HG02884 (cell line): ENCODE results near the gene NR2E3.

ENCODE experiments used
- ATAC-seq: cut with Tn5 transposase; IDR thresholded peaks from one replicate; pipeline ENCODE4 v1.9.1; 2021; ENCODE audit warnings: mild to moderate bottlenecking, moderate library complexity; ENCODE audit not compliant: unreplicated experiment

Gene NR2E3

DNA sequence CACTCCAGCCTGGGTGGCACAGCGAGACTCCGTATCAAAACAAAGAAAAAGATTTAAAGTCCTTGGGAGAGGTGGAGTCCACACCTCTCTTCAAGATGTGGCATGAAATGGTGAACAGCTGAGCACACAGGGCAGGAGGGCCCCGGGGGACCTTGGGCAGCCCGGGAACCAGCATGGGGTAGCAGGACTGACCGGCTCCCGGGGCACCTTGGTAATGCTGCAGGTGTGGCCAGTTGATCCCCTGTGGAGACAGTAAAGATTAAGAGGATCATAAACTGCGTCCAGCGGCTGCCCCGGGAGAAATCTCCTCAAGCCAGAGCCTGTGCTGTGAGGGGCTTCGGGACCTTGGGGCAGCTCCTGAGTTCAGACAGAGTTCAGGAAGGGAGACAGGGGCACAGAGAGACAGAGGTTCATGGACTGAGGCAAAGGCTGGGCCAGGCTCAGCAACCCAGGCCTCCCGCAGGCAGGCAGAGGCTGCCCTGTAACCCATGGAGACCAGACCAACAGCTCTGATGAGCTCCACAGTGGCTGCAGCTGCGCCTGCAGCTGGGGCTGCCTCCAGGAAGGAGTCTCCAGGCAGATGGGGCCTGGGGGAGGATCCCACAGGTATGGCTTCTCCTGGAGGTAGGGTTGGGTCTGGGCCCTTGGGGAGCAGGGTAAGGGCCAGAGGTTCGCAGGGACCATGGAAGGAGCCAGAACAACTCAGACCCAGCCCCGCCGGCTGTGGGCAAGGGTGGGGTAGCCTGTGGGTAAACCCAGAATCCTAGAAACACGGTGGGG is at the start of gene NR2E3:
NR2E3 (plus strand) TSS at position 299 of the 780 bp plus-strand sequence; CDS start at position 489, 190 bp downstream.
- ATAC-seq: no peak

GRCh38 chr15:71760852-71761251 is 49.5 kb upstream of the NR2E3 start:
- no peak for ATAC-seq

DNA sequence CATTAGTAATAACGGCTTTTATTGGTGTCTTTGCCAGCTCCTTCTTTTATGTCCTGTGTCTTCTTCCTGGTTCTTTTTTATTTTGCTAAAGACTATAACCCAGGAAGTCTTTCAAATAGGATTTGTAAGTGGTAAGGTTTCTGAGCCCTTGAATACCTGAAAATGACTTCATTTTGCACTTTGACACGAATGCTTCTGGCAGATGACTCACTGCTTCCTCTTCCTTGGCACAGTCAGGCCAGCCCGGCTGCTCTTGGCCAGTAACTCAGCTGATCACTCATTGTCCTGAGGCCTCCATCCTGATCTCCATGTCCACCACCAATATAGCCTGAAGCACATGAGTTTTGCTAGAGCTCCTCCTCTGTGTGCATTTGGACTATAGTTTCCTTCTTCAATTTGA is 48.7 kb upstream of the NR2E3 start:
- no peak for ATAC-seq

DNA sequence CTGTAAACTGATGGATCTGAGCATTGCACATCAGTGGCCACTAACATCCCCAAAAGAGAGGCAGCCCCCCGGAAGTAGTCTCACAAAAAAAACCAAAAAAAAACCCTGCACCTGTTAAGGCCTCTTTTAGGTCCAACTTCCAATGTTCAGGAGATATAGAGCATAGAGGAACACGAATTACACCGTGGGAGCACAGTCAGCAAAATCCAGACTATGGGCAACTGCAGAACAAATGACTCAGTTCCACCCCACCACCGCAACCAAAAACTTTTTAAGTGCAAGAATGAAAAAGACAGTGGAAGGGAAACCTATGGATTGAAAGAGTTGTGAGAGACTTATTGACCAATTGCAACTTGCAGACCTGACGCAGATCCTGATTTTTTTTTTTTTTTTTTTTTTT is 42.2 kb upstream of the NR2E3 start:
- no peak for ATAC-seq

GRCh38 chr15:71773206-71773859 is 37.0 kb upstream of the NR2E3 start:
- no peak for ATAC-seq

GRCh38 chr15:71775856-71776255 is 34.5 kb upstream of the NR2E3 start:
- no peak for ATAC-seq

DNA sequence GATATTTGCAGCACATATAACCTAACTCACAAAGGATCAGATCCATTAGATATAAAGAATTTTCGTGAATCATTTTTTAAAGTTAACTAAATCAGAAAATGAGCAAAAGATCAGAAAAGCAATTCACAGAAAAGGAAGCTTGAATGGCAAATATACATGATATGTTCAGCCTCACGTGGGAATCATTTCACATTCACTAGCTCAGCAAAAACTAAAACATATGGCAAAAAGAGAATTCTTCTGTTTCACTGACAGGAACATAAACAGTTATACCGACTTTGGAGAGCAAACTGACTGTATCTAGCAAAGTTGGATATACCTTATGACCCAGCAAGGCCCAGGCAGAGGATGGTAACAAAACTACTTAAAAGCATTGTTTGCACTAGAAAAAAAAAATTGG is 34.0 kb upstream of the NR2E3 start:
- ATAC-seq: no peak

DNA sequence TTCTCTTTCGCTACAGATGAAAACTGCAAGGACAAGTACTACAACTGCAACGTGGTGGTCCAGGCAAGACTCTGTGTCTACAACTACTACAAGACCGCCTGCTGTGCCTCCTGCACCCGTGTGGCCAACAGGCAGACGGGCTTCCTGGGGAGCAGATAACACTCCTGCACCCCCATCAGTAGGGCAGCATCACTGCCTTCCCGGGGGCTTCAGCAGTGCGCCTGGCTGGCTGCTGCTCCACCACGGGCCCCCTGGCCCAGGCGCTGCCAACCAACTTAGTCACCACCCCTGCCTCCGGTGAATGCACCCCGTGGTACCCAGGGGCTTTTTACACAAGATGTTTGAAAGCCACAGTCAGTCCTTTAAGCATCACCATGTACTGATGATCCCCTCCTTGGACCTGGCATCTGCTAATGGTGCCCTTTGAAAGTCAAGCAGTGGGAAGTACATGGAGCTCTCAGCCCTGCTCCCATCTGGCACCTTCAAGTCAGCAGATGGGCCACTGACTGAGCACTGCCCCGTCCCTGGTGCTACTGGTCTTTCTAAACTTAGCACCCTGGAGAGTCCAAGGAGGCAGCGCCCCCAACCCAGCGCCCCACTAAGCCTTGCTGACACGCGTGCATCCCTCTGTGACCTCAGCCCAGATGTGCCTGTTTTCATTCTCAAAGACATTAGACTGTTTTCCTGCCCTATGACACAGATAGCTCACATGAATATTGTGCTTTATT is 33.0 kb upstream of the NR2E3 start:
- ATAC-seq: no peak

- ATAC-seq: no peak
These were observed 31.1 kb upstream of the NR2E3 start for GRCh38 chr15:71779073-71779797.

DNA sequence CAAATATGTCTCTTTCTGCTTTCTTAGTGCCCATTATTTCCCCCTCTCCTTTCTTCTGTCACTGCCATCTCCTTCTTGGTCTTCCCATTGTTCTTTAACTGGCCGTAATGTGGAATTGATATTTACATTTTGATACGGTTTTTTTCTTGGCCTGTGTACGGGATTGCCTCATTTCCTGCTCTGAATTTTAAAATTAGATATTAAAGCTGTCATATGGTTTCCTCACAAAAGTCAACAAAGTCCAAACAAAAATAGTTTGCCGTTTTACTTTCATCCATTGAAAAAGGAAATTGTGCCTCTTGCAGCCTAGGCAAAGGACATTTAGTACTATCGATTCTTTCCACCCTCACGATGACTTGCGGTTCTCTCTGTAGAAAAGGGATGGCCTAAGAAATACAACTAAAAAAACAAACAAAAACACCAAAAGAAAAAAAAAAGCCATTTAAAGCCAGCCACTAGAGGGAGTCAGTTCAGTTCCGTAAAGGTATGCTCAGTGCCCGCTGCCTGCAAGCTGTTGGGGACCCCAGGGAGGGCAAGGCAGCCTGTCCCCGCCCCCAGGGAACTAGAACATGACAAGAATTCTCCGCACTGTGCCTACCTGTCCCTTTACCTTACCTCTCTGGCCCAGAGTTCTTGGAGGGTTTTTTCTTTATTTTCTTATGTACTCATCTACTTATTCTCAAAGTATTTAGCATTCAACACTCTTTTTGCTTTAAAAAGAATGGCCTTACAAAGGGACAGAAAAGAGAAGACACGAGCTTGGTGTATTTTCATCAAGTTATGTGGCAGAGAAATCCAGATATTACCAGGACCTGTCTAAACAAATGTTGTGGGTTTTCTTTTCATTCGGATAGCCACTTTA is 30.0 kb upstream of the NR2E3 start:
- no peak for ATAC-seq

DNA sequence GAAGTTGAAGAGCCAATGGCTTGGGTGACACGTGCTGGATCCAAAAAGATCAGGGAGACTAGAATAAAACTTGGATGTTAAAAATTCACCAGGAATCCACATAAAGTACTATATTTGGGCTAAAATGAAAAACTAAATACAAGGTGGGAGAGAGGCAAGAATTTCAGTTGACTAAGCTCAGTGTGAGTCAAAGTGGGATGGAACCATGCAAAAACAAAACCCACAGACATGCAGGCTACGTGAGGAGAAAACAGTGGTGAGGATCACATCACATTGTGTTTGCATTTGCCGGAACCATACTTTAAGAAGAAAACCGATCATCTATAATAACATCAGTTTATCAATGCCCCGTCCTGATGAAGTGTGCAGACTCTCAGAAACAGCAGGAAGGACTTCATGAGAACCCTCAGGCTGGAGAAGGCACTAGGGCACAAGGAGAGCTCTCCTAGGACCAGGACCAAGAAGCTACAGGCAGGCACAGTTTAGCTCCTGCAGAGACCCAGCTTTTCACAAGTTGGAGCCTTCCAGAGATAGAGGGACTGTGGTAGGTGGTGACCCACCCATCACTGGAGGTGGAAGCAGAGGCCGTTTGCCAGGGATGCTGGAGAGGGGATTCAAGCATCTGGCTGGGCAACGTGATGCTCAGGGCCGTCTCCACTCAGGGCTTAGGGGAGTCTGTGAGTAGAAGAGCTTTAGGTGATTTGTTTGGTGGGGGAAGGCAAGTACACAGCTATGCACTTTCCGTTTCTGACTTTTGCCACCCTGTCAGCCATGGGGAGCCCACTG is 29.0 kb upstream of the NR2E3 start:
- peak; percentile 69 for ATAC-seq

DNA sequence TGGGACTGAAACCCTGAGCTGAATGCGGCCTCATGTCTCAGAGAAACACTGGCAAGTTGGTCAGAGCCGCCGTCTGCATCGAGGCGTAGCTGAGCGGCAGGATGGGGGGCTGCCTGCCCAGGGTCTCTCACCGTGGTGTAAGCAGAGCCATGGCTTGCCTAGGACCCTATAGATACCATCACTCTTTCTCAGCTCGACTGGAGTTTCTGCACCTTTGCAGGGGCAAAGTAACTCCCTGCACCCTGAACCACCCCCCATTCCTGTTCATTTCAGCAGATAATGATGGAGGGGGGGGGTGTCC is 28.4 kb upstream of the NR2E3 start:
- ATAC-seq: no peak

- no peak for ATAC-seq
These were observed 27.8 kb upstream of the NR2E3 start for GRCh38 chr15:71782422-71783165.

DNA sequence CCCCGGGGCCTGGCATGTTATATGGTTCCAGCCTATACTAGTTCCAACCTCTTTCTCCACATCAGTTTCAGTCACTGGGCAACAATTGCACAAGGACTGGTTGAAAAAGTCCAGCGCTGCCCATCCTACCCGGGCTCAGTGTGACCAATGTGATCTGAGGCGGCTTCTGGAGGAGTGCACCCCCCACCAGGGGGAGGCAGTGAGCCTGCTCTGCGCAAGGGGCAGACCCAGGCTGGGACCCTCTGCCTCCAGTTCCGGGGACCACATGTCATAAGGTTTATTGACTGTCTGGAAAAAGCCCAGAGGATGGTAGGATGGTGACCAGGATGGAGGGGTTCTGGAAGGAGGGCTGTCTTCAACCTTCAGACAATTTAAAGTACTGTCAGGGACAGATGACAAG is 25.6 kb upstream of the NR2E3 start:
- no peak for ATAC-seq

GRCh38 chr15:71785996-71786395 is 24.4 kb upstream of the NR2E3 start:
- no peak for ATAC-seq

GRCh38 chr15:71786673-71787072 is 23.7 kb upstream of the NR2E3 start:
- no peak for ATAC-seq

- no peak for ATAC-seq
These were observed 21.4 kb upstream of the NR2E3 start for GRCh38 chr15:71788646-71789579.

DNA sequence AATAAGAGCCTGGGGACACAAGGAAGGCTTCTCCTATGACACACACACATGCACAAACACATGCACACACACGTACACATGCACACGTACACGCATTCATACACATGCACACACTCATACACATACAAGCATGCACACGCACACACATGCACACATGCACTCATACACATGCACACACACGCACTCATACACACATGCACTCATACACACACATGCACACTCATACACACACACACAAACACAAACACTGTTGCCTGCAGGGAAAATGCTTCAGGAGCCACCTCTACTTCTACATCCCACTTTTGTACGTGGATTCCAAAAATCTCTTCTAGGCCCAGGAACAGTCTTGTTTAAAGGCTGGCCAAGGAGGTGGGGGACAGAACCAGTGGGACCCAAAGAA is 20.7 kb upstream of the NR2E3 start:
- no peak for ATAC-seq
